Right lobe of liver (tissue), 4 donors: Measurements from ENCODE around the gene NBPF12.
"Not testable (repeated sequence)": the region's sequence is repeated elsewhere in the genome, so short reads cannot be mapped to it uniquely, and the experiment has no call there.

Experiments used
- POLR2A ChIP-seq: fragments of 450-650 bp; IDR thresholded peaks from one replicate; pipeline ENCODE4 v1.6.1; 2017; ENCODE audit warnings: antibody characterized with exemption, mild to moderate bottlenecking
- TF ChIP-seq, protein P1 (sequence below), 4 donors: fragments of 200-600 bp in 3 of 4; fragments of 450-650 bp in 1 of 4; IDR thresholded peaks; one replicate each; pipeline versions ENCODE4 v1.5.1 to v1.8.0; 2016 to 2022; ENCODE audit warnings: antibody characterized with exemption in 4 of 4, mild to moderate bottlenecking in 2 of 4
- donor health status: DM: no; HTN: no; CAD: no.
- donor health status: DM: no; HTN: no; CAD: no.
- donor health status: DM: no; HTN: yes; CAD: no.

DNA sequence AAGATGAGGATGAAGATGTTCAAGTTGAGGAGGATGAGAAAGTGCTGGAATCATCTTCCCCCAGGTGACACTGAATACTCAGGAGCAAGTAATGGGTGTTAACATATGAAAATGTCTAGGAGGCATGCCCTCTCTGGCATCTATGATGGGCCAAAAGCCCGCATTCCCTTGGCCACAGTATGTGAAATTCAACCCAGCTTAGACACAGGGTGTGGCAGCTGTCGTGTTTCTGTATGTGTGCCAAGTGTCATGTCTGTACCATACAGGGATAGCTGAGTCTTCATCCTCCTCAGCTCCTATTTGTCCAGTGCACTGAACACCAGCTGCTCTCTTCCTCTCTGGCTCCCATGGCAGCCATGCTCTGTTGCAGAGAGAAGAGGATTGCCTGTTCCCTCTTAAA lies 32.5 kb downstream of the NBPF12 start:
- TF ChIP-seq POLR2A, result not testable (repeated sequence)
- TF ChIP-seq, protein P1, sequence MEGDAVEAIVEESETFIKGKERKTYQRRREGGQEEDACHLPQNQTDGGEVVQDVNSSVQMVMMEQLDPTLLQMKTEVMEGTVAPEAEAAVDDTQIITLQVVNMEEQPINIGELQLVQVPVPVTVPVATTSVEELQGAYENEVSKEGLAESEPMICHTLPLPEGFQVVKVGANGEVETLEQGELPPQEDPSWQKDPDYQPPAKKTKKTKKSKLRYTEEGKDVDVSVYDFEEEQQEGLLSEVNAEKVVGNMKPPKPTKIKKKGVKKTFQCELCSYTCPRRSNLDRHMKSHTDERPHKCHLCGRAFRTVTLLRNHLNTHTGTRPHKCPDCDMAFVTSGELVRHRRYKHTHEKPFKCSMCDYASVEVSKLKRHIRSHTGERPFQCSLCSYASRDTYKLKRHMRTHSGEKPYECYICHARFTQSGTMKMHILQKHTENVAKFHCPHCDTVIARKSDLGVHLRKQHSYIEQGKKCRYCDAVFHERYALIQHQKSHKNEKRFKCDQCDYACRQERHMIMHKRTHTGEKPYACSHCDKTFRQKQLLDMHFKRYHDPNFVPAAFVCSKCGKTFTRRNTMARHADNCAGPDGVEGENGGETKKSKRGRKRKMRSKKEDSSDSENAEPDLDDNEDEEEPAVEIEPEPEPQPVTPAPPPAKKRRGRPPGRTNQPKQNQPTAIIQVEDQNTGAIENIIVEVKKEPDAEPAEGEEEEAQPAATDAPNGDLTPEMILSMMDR (IDR thresholded peaks at IDR 0.05), result not testable (repeated sequence)
